ENCODE results near the gene HOXA10. TPM values are rescaled to one million over a fixed set of nuclear protein-coding genes. Genes with fewer than 3 reads are reported as not detected.

HOXA10 gene
- total RNA-seq, 1 experiment from 2014 or later = not detected

DNA sequence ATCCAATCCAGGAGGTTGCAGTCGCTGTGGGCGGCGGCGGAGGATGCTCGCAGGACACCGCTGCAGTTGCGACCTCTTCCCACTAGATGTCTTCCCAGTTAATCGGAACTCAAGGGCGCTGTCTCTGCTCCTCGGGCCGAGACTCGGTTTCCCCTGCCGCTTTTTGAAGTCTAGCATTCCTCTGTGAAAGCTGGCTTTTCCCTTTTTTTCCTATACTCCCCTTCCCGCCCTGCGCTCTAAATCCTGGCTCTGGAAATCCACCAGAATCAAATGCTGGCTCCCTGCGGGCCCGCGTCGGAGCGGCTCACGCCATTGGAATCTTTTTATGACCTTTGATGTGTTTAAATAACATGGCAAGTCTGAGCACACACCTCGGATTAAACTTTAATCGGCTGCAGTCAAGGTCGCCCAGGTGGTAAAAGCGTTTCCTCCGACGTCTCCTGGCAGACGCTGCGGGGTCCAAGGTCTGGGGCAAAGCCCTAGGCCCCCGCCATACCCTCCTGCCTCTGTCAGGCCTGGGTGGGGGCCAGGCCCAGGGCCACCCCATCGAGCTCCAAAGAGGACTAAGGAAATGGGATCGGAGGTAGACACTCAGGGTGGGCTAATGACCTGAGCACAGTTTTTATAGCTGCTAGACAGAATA, 36.4 kb upstream of the HOXA10 start:
- H3K9ac ChIP-seq (ENCODE audit: extremely low read depth, insufficient read length, low read length) = no peak overlapping the region
- no peak overlapping the region for H3K27ac Mint-ChIP-seq
- no peak overlapping the region for H3K56ac ChIP-seq (ENCODE audit: insufficient read length, low read depth, low read length)
- no peak overlapping the region for H4K91ac ChIP-seq (ENCODE audit: insufficient read length, low read depth, low read length)
- no peak overlapping the region for H2BK120ac ChIP-seq (ENCODE audit: low read depth, low read length, poor library complexity, severe bottlenecking)
- no peaks in the 10 kb centered on the region for H3K79me2 ChIP-seq (ENCODE audit: insufficient read depth, low read length)
- H3K4me1 ChIP-seq (ENCODE audit: insufficient read depth, low read length) = no peaks in the 10 kb centered on the region
- TF ChIP-seq, protein P1, sequence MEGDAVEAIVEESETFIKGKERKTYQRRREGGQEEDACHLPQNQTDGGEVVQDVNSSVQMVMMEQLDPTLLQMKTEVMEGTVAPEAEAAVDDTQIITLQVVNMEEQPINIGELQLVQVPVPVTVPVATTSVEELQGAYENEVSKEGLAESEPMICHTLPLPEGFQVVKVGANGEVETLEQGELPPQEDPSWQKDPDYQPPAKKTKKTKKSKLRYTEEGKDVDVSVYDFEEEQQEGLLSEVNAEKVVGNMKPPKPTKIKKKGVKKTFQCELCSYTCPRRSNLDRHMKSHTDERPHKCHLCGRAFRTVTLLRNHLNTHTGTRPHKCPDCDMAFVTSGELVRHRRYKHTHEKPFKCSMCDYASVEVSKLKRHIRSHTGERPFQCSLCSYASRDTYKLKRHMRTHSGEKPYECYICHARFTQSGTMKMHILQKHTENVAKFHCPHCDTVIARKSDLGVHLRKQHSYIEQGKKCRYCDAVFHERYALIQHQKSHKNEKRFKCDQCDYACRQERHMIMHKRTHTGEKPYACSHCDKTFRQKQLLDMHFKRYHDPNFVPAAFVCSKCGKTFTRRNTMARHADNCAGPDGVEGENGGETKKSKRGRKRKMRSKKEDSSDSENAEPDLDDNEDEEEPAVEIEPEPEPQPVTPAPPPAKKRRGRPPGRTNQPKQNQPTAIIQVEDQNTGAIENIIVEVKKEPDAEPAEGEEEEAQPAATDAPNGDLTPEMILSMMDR (conservative IDR thresholded peaks at IDR 0.05) = peak; percentile 84
- no peak overlapping the region for H3K14ac ChIP-seq (ENCODE audit: insufficient read depth, low read length)
- no peaks in the 10 kb centered on the region for H3K36me3 Mint-ChIP-seq (ENCODE audit: insufficient read depth in 1 of 3, low read depth in 3 of 3)
- peaks cover 100% of the 10 kb centered on the region for H3K27me3 ChIP-seq (ENCODE audit: insufficient read depth, low read length)
- H3K79me1 ChIP-seq (ENCODE audit: insufficient read depth, low read depth, low read length, poor library complexity, severe bottlenecking) = no peaks in the 10 kb centered on the region
- no peak overlapping the region for H3K27ac ChIP-seq (ENCODE audit: insufficient read length, low read depth, low read length)
- H3K27me3 Mint-ChIP-seq (ENCODE audit: low read depth) = peaks cover 100% of the 10 kb centered on the region
- H3K9me3 Mint-ChIP-seq = peaks cover 2 to 8% of the 10 kb centered on the region in 2 experiments; a peak in 3 of 5 replicates
- no peak overlapping the region for H3T11ph ChIP-seq (ENCODE audit: low read length)
- H2BK5ac ChIP-seq (ENCODE audit: insufficient read length, low read length) = no peak overlapping the region
- no peak overlapping the region for H3K4me3 Mint-ChIP-seq
- H4K20me1 ChIP-seq (ENCODE audit: control insufficient read depth, insufficient read depth, insufficient read length) = no peaks in the 10 kb centered on the region
- no peak overlapping the region for H2BK12ac ChIP-seq (ENCODE audit: insufficient read length, low read depth, low read length)
- no peak overlapping the region for H3K4ac ChIP-seq (ENCODE audit: low read depth, low read length)
- peaks cover 18 to 27% of the 10 kb centered on the region in 2 experiments for H3K4me1 Mint-ChIP-seq
- no peaks in the 10 kb centered on the region for H3K9me3 ChIP-seq (ENCODE audit: control insufficient read depth, low read depth, low read length)
- no peak overlapping the region for H3K18ac ChIP-seq (ENCODE audit: insufficient read length, low read depth, low read length)
- H3K23me2 ChIP-seq (ENCODE audit: insufficient read length, low read depth, low read length, poor library complexity, severe bottlenecking) = peaks cover 8% of the 10 kb centered on the region
- H2AK5ac ChIP-seq (ENCODE audit: insufficient read length, low read length) = no peak overlapping the region
- no peak overlapping the region for H3K23ac ChIP-seq (ENCODE audit: insufficient read length, low read depth, low read length)
- H2BK20ac ChIP-seq (ENCODE audit: low read depth, low read length, poor library complexity, severe bottlenecking) = no peak overlapping the region
- H3K4me2 ChIP-seq (ENCODE audit: insufficient read depth, insufficient read length, low read length) = no peak overlapping the region
- peak; percentile 78 for DNase-seq
- H2AFZ ChIP-seq (ENCODE audit: low read length) = no peak overlapping the region
- no CpG with 5 or more reads among the region's 32 CpGs for WGBS (ENCODE audit: extremely low coverage, insufficient read length, low lambda C conversion rate)
- no peak overlapping the region for H4K8ac ChIP-seq (replicated peaks; ENCODE audit: insufficient read length, low read depth, low read length)
- no peak overlapping the region for H4K5ac ChIP-seq (ENCODE audit: insufficient read length, low read depth, low read length)
- H2BK15ac ChIP-seq (ENCODE audit: low read depth, low read length) = no peak overlapping the region
